HG03342 (cell line): Measurements from ENCODE around the gene ZFP92.
"Not testable (repeated sequence)": the region's sequence is repeated elsewhere in the genome, so short reads cannot be mapped to it uniquely, and the experiment has no call there.

Experiments used
- ATAC-seq: cut with Tn5 transposase; IDR thresholded peaks from one replicate; pipeline ENCODE4 v1.9.1; 2021; ENCODE audit warnings: mild to moderate bottlenecking, moderate library complexity; ENCODE audit not compliant: unreplicated experiment

The ZFP92 gene

GRCh38 chrX:153384973-153385372 is 26.3 kb upstream of the ZFP92 start:
- not testable (repeated sequence) for ATAC-seq

- no peak for ATAC-seq
Observed at GRCh38 chrX:153386097-153386496, 25.2 kb upstream of the ZFP92 start.

GRCh38 chrX:153387345-153387744 is 23.9 kb upstream of the ZFP92 start:
- ATAC-seq = no peak

GRCh38 chrX:153387987-153388721 is 23.1 kb upstream of the ZFP92 start:
- ATAC-seq = no peak

GRCh38 chrX:153388722-153389459 is 22.4 kb upstream of the ZFP92 start:
- ATAC-seq = no peak

GRCh38 chrX:153389460-153389768 is 21.9 kb upstream of the ZFP92 start:
- not testable (repeated sequence) for ATAC-seq

GRCh38 chrX:153392642-153393321 is 18.5 kb upstream of the ZFP92 start:
- no peak for ATAC-seq

- no peak for ATAC-seq
Observed at GRCh38 chrX:153394612-153395011, 16.7 kb upstream of the ZFP92 start.

GRCh38 chrX:153395613-153396319 is 15.5 kb upstream of the ZFP92 start:
- ATAC-seq = no peak

- ATAC-seq = no peak
Observed at GRCh38 chrX:153396320-153397195, 14.7 kb upstream of the ZFP92 start.

- ATAC-seq = no peak
Observed at GRCh38 chrX:153397256-153397960, 13.9 kb upstream of the ZFP92 start.

GRCh38 chrX:153398275-153398960 is 12.9 kb upstream of the ZFP92 start:
- ATAC-seq = no peak

- ATAC-seq = no peak
Observed at GRCh38 chrX:153400146-153401132, 10.8 kb upstream of the ZFP92 start.

- no peak for ATAC-seq
Observed at GRCh38 chrX:153401133-153401764, 10.0 kb upstream of the ZFP92 start, which contains the start of gene PNMA6E. Gene PNMA6E (minus strand): TSS chrX:153401350. CDS start chrX:153398849, 2,501 bp downstream.

GRCh38 chrX:153404333-153404732 is 6.9 kb upstream of the ZFP92 start:
- ATAC-seq = not testable (repeated sequence)

- ATAC-seq = no peak
Observed at GRCh38 chrX:153405426-153405825, 5.8 kb upstream of the ZFP92 start.

- no peak for ATAC-seq
Observed at GRCh38 chrX:153406011-153406410, 5.3 kb upstream of the ZFP92 start.
